Panc1 (cell line): ENCODE measurements around the gene OVOL1. TPM values are rescaled to one million over a fixed set of nuclear protein-coding genes. Genes with fewer than 3 reads are reported as not detected.

Experiments used
- ATAC-seq: fragments of 200-7000 bp; cut with Tn5 transposase; 2 replicates; pipeline ENCODE4 v1.9.1; 2020; ENCODE audit warnings: mild to moderate bottlenecking, moderate library complexity
- BruUV-seq: library from RNA; stranded (reverse); fragments of 400-500 nt; replicated peaks from 2 replicates; lab custom pipeline; 2021; lab: Mats Ljungman, UMichigan
- CTCF ChIA-PET: fragments of 300-600 bp; sonication (Branson Sonifier 250); formaldehyde crosslinking; loops from one replicate; lab custom pipeline; 2022; ENCODE audit warnings: antibody characterized with exemption; lab: Charles Lee
- POLR2A ChIA-PET: fragments of 300-600 bp; sonication (Branson Sonifier 250); formaldehyde crosslinking; loops from one replicate; lab custom pipeline; 2022; ENCODE audit warnings: antibody characterized with exemption; lab: Charles Lee
- DNase-seq: peaks from one replicate; pipeline ENCODE4 v3.0.0-alpha.2; 2010; ENCODE audit warnings: low read depth, low spot score
- H3K27ac ChIP-seq: 2 replicates; pipeline ENCODE4 v1.5.1; 2011; ENCODE audit warnings: mild to moderate bottlenecking, low read length, inconsistent platforms
- H3K27me3 ChIP-seq: fragments of 200-500 bp; sonication (Bioruptor generic); 2 replicates; pipeline ENCODE4 v1.6.0; 2014; ENCODE audit warnings: low read length, inconsistent platforms; ENCODE audit not compliant: control insufficient read depth, insufficient read depth
- H3K36me3 ChIP-seq: fragments of 200-500 bp; sonication (Bioruptor generic); 2 replicates; pipeline ENCODE4 v1.5.1; 2014; ENCODE audit warnings: inconsistent platforms, mild to moderate bottlenecking, low read length, moderate library complexity; ENCODE audit not compliant: control insufficient read depth, insufficient read depth
- H3K4me1 ChIP-seq: 2 replicates; pipeline ENCODE4 v1.5.1; 2011; ENCODE audit warnings: inconsistent platforms, mild to moderate bottlenecking, low read length, moderate library complexity; ENCODE audit not compliant: control insufficient read depth, insufficient read depth
- H3K4me3 ChIP-seq, 2 experiments: 2 replicates each; pipeline ENCODE4 v1.5.1; 2011 to 2012; ENCODE audit warnings: low read depth in 2 of 2, low read length in 2 of 2, mild to moderate bottlenecking in 2 of 2, inconsistent platforms in 1 of 2, moderate library complexity in 1 of 2
- H3K9me3 ChIP-seq: fragments of 200-500 bp; sonication (Bioruptor generic); 2 replicates; pipeline ENCODE4 v1.5.1; 2014; ENCODE audit warnings: low read depth, mild to moderate bottlenecking, inconsistent platforms, low read length, moderate library complexity; ENCODE audit not compliant: control insufficient read depth, insufficient read depth
- CTCF ChIP-seq: fragments of 450-650 bp; IDR thresholded peaks from 2 replicates; pipeline ENCODE4 v1.5.1; 2017; ENCODE audit warnings: mild to moderate bottlenecking
- POLR2AphosphoS5 ChIP-seq: IDR thresholded peaks from 2 replicates; pipeline ENCODE4 v1.6.1; 2012; ENCODE audit warnings: mild to moderate bottlenecking, low read depth, low read length, moderate library complexity
- REST ChIP-seq, 2 experiments: IDR thresholded peaks; 2 replicates each; pipeline ENCODE4 v1.6.1; 2011 to 2012; ENCODE audit warnings: low read depth in 2 of 2, control low read depth in 1 of 2, low read length in 1 of 2, mild to moderate bottlenecking in 1 of 2, moderate library complexity in 1 of 2; ENCODE audit not compliant: insufficient read depth in 1 of 2
- SIN3A ChIP-seq: IDR thresholded peaks from 2 replicates; pipeline ENCODE4 v1.6.1; 2012; ENCODE audit warnings: low read depth, mild to moderate bottlenecking, low read length, moderate library complexity, borderline replicate concordance; ENCODE audit not compliant: insufficient read depth
- TCF7L2 ChIP-seq: IDR thresholded peaks from 2 replicates; pipeline ENCODE4 v1.6.1; 2011; ENCODE audit warnings: mild to moderate bottlenecking, low read depth, low read length, inconsistent platforms
- in situ Hi-C: cut with HindIII; loops from 2 replicates; pipeline ENCODE4 v1.10.0; 2016; ENCODE audit warnings: low sequenced_read_pairs, low pct_unique_long_range_greater_than_20kb
- intact Hi-C: fragments of 100-400 bp; cut with micrococcal nuclease; formaldehyde crosslinking; loops from one replicate; pipeline ENCODE4 v1.10.0; 2022; ENCODE audit not compliant: unreplicated experiment
- total RNA-seq: library from RNA; stranded (reverse); gene quantifications from one replicate; pipeline ENCODE4 v1.2.1, GENCODE V29; 2021; ENCODE audit not compliant: unreplicated experiment

Gene OVOL1
- total RNA-seq, 1 experiment from 2014 or later: 0.23 TPM

GRCh38 chr11:65779669-65779918, 7.3 kb upstream of the OVOL1 start:
- H3K9me3 ChIP-seq: no peaks in the 10 kb centered on the region
- no peaks in the 10 kb centered on the region for H3K27me3 ChIP-seq
- H3K36me3 ChIP-seq: peaks cover 3% of the 10 kb centered on the region; the same call in 1 of the 2 replicates
- ChIA-PET POLR2A (no interaction called here), CTCF (interaction anchor here (0.7 to 2.3 kb wide), 12 partner anchors 9 to 213 kb away, joined by 3 to 24 read pairs (median 6); partner anchors contain the start of genes KAT5 and RNASEH2C)
- no peak for TF ChIP-seq TCF7L2
- no peak for TF ChIP-seq SIN3A
- no peak for TF ChIP-seq POLR2AphosphoS5
- TF ChIP-seq REST (IDR thresholded peaks at IDR 0.05; ENCODE audit: insufficient read depth in 1 of 2, low read depth in 2 of 2, low read length in 1 of 2): no peak
- no peak; the same call in 1 of the 2 replicates for TF ChIP-seq CTCF
- DNase-seq: no peak
- peak overlapping the region; percentile 83 to 88 for H3K4me3 ChIP-seq
- peaks cover 10% of the 10 kb centered on the region for H3K4me1 ChIP-seq
- no peak for ATAC-seq
- no TSS peak for BruUV-seq
- intact Hi-C loops (no loop called here), in situ Hi-C loops (no loop called here)
- peak overlapping the region; percentile 85 for H3K27ac ChIP-seq

- H3K4me1 ChIP-seq: peaks cover 10% of the 10 kb centered on the region
- peak; percentile 85 for ATAC-seq
- no TSS peak for BruUV-seq
- peak overlapping the region; percentile 85 for H3K27ac ChIP-seq
- H3K9me3 ChIP-seq: no peaks in the 10 kb centered on the region
- TF ChIP-seq SIN3A (peak; percentile 68; the same call in 1 of the 2 replicates), REST (IDR thresholded peaks at IDR 0.05; ENCODE audit: insufficient read depth in 1 of 2, low read depth in 2 of 2, low read length in 1 of 2) (no peak), POLR2AphosphoS5 (no peak), TCF7L2 (no peak), CTCF (peak; percentile 100)
- in situ Hi-C loops: no loop called here
- peaks cover 3% of the 10 kb centered on the region; the same call in 1 of the 2 replicates for H3K36me3 ChIP-seq
- POLR2A ChIA-PET: interaction anchor here (0.5 to 0.6 kb wide), 2 partner anchors 191 to 835 kb away, joined by 4 to 9 read pairs; no protein-coding TSS in a partner anchor
- CTCF ChIA-PET: interaction anchor here (0.6 to 2.3 kb wide), 16 partner anchors 9 to 214 kb away, joined by 3 to 24 read pairs (median 5); partner anchors contain the start of genes KAT5 and RNASEH2C
- peak; percentile 38 for DNase-seq
- intact Hi-C loops: loop anchor here (5.0 kb wide), 1 partner anchor 37 kb away; no protein-coding TSS in a partner anchor
- peak overlapping the region; percentile 83 to 88 for H3K4me3 ChIP-seq
- H3K27me3 ChIP-seq: no peaks in the 10 kb centered on the region
These were observed 6.7 kb upstream of the OVOL1 start for GRCh38 chr11:65779919-65780769.
